ENCODE measurements around the gene S100A14. TPM values are rescaled to one million over a fixed set of nuclear protein-coding genes. Genes with fewer than 3 reads are reported as not detected.

Gene S100A14
- total and polyA plus RNA-seq, 2 experiments from 2014 or later: 0.31 to 2.1 TPM

DNA sequence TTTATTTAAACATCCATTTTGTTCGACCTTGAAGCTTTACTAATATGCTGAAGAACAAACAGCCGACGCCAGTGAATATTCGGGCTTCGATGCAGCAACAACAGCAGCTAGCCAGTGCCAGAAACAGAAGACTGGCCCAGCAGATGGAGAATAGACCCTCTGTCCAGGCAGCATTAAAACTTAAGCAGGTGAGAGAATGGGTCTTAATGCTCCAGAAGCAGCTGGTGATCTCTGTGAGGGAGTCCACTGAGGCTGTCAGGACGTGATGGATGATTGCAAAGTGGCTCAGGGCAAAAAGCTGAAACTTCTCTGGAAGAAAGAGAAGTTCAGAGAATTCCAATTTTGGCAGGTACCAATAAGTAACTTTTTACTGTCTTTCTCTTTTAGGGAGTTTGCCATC, 22.1 kb upstream of the S100A14 start:
- no peaks in the 10 kb centered on the region for H3K9me2 ChIP-seq (ENCODE audit: insufficient read depth)
- H4K20me1 ChIP-seq (ENCODE audit: insufficient read depth): no peaks in the 10 kb centered on the region
- no peak overlapping the region for H3K4me2 ChIP-seq (ENCODE audit: unreplicated experiment)
- H3K27ac ChIP-seq: no peak overlapping the region
- no peak overlapping the region for H2AFZ ChIP-seq
- no peaks in the 10 kb centered on the region for H3K9me3 ChIP-seq (ENCODE audit: low read depth)
- 0 out of 2 replicates have a peak, but pooled peaks cover 8% of the 10 kb centered on the region for H3K4me1 ChIP-seq (ENCODE audit: insufficient read depth)
- peaks cover 73% of the 10 kb centered on the region for H3K36me3 ChIP-seq (ENCODE audit: low read depth)
- in situ Hi-C loops (cut with MboI): no loop called here
- no peak for DNase-seq
- 90 to 93% methylated on average over 6 of the region's 6 CpGs for WGBS, 2 experiments (ENCODE audit: low coverage in 1 of 2, low lambda C conversion rate in 2 of 2, missing lambda C conversion rate in 2 of 2)
- peaks cover 91% of the 10 kb centered on the region for H3K79me2 ChIP-seq (ENCODE audit: insufficient read depth)
- H3K27me3 ChIP-seq (replicated peaks; ENCODE audit: insufficient read depth): no peaks in the 10 kb centered on the region
- H3F3A ChIP-seq (ENCODE audit: insufficient read depth): peaks cover 24% of the 10 kb centered on the region
- H3K4me3 ChIP-seq: no peak overlapping the region
- TF ChIP-seq EZH2 (IDR thresholded peaks at IDR 0.05; ENCODE audit: insufficient read depth, poor library complexity, severe bottlenecking): no peak
- TF ChIP-seq EZH2phosphoT487 (IDR thresholded peaks at IDR 0.05; ENCODE audit: insufficient read depth, low read depth): no peak
- no peak overlapping the region for H3K9ac ChIP-seq

DNA sequence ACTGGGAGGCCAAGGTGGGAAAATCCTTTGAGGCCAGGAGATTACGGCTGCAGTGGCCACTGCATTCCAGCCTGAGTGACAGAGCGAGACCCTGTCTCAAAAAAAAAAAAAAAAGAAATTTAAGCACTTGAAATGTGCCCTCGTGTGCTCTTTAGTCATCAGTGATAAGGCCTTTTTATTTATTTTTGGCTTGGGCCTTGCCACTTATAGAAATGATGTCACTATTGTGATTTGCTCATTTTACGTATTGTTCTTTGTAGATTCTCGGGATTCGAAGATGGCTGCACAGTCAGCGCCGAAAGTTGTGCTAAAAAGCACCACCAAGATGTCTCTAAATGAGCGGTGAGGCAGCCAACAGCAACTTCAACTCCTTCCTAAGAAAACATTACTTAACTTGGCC, 20.2 kb upstream of the S100A14 start:
- H3K4me3 ChIP-seq: 0 out of 2 replicates have a peak overlapping the region, but pooled peaks have one; percentile 100
- H4K20me1 ChIP-seq (ENCODE audit: insufficient read depth): no peaks in the 10 kb centered on the region
- peaks cover 73% of the 10 kb centered on the region for H3K79me2 ChIP-seq (ENCODE audit: insufficient read depth)
- WGBS, 2 experiments (ENCODE audit: low coverage in 1 of 2, low lambda C conversion rate in 2 of 2, missing lambda C conversion rate in 2 of 2): 96 to 98% methylated on average over 9 of the region's 9 CpGs
- 0 out of 2 replicates have a peak, but pooled peaks cover 8% of the 10 kb centered on the region for H3K4me1 ChIP-seq (ENCODE audit: insufficient read depth)
- DNase-seq: no peak
- no peak overlapping the region for H3K27ac ChIP-seq
- peaks cover 22% of the 10 kb centered on the region; the same call in 1 of the 2 replicates for H3F3A ChIP-seq (ENCODE audit: insufficient read depth)
- no peaks in the 10 kb centered on the region for H3K9me3 ChIP-seq (ENCODE audit: low read depth)
- in situ Hi-C loops (cut with MboI): no loop called here
- peaks cover 54% of the 10 kb centered on the region for H3K36me3 ChIP-seq (ENCODE audit: low read depth)
- no peak overlapping the region for H2AFZ ChIP-seq
- TF ChIP-seq EZH2 (IDR thresholded peaks at IDR 0.05; ENCODE audit: insufficient read depth, poor library complexity, severe bottlenecking): no peak
- TF ChIP-seq EZH2phosphoT487 (IDR thresholded peaks at IDR 0.05; ENCODE audit: insufficient read depth, low read depth): no peak
- no peaks in the 10 kb centered on the region for H3K9me2 ChIP-seq (ENCODE audit: insufficient read depth)
- no peaks in the 10 kb centered on the region for H3K27me3 ChIP-seq (replicated peaks; ENCODE audit: insufficient read depth)
- no peak overlapping the region for H3K9ac ChIP-seq
- no peak overlapping the region for H3K4me2 ChIP-seq (ENCODE audit: unreplicated experiment)

DNA sequence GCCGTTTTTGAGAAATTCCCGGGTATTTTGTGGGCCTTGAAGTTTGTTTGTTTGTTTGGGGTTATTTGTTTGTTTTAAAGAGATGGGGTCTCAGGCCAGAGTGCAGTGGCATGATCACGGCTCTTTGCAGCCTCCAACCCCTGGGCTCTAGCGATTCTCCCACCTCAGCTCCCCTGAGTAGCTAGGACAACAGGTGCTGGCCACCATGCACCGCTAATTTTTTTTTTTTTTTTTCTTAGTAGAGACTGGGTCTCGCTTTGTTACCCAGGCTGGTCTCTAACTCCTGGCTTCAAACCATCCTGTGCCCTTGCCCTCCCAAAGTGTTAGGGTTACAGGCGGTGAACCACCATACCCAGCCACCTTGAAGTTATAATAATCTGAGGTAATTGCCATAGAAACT, 19.7 kb upstream of the S100A14 start:
- no peak for DNase-seq
- peak overlapping the region; percentile 100 for H3K4me3 ChIP-seq
- no peaks in the 10 kb centered on the region for H3K9me3 ChIP-seq (ENCODE audit: low read depth)
- in situ Hi-C loops (cut with MboI): no loop called here
- no peak overlapping the region for H3K27ac ChIP-seq
- 0 out of 2 replicates have a peak, but pooled peaks cover 9% of the 10 kb centered on the region for H3K4me1 ChIP-seq (ENCODE audit: insufficient read depth)
- peaks cover 27% of the 10 kb centered on the region; the same call in 1 of the 2 replicates for H3F3A ChIP-seq (ENCODE audit: insufficient read depth)
- TF ChIP-seq EZH2phosphoT487 (IDR thresholded peaks at IDR 0.05; ENCODE audit: insufficient read depth, low read depth) (no peak), EZH2 (IDR thresholded peaks at IDR 0.05; ENCODE audit: insufficient read depth, poor library complexity, severe bottlenecking) (no peak)
- H2AFZ ChIP-seq: no peak overlapping the region
- no peaks in the 10 kb centered on the region for H3K9me2 ChIP-seq (ENCODE audit: insufficient read depth)
- 0 out of 2 replicates have a peak overlapping the region, but pooled peaks have one; percentile 21 for H3K9ac ChIP-seq
- no peaks in the 10 kb centered on the region for H3K27me3 ChIP-seq (replicated peaks; ENCODE audit: insufficient read depth)
- H3K79me2 ChIP-seq (ENCODE audit: insufficient read depth): peaks cover 69% of the 10 kb centered on the region
- no peaks in the 10 kb centered on the region for H4K20me1 ChIP-seq (ENCODE audit: insufficient read depth)
- H3K36me3 ChIP-seq (ENCODE audit: low read depth): peaks cover 49% of the 10 kb centered on the region
- peak overlapping the region; percentile 92 for H3K4me2 ChIP-seq (ENCODE audit: unreplicated experiment)
- 81 to 83% methylated on average over 7 of the region's 7 CpGs for WGBS, 2 experiments (ENCODE audit: low coverage in 1 of 2, low lambda C conversion rate in 2 of 2, missing lambda C conversion rate in 2 of 2)

DNA sequence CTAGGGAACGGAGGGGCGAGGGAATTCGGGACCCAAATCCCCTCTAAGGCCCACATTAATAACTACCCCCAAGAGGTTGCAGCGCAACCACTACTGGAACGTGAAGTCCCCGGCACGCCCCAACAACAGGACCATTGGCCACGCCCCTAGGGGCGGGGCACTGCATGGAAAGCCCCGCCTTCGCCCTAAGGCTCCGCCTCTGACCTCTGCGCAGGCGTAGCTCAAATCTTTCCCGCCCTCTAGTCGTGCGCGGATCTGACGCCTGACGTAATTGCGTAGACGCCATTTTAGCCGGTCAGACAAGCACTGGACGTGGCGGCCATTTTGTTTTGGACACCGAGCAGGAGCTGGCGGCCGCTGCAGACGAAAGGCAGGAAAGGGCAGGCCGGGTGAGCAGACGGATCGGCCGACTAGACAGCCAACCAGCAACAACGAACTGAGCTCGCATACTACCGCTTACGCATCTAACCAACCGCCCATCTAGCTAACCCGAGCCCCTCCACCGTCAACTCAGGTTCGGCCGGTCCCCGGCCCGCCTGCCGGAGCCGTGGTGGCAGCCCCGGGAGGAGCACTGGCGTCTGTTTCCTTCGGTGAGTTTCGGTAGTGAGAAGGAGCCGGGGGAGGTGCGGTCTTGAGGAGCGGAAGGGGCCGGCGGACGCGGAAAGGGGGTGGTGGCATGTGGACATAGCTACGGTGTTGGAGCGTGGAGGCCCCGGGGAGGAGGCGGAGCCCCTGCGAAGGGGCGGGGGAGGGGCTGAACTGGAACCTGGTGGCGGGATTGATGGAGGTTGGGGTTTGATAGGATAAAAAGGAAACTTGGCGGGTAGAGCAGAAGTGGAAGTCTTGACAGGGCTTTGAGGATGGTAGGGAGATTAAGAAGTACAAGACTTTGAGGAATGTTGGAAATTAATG, 17.9 kb upstream of the S100A14 start, which contains the start of gene CHTOP:
CHTOP (plus strand) TSS at position 313 of the 912 bp plus-strand sequence. CDS start 2,523 bp downstream, outside the sequence.
- 0 out of 2 replicates have a peak, but pooled peaks cover 12% of the 10 kb centered on the region for H3K4me1 ChIP-seq (ENCODE audit: insufficient read depth)
- H3K27me3 ChIP-seq (replicated peaks; ENCODE audit: insufficient read depth): no peaks in the 10 kb centered on the region
- no peaks in the 10 kb centered on the region for H3K9me2 ChIP-seq (ENCODE audit: insufficient read depth)
- H2AFZ ChIP-seq: peak within 1 kb of the TSS; percentile 73
- in situ Hi-C loops (cut with MboI): no loop called here
- WGBS, 2 experiments (ENCODE audit: low coverage in 1 of 2, low lambda C conversion rate in 2 of 2, missing lambda C conversion rate in 2 of 2): 3 to 4% methylated on average over 65 of the region's 65 CpGs
- peak within 1 kb of the TSS; percentile 100 for H3K27ac ChIP-seq
- H3K4me2 ChIP-seq (ENCODE audit: unreplicated experiment): peak within 1 kb of the TSS; percentile 92
- H4K20me1 ChIP-seq (ENCODE audit: insufficient read depth): no peaks in the 10 kb centered on the region
- H3K9ac ChIP-seq: peak within 1 kb of the TSS; percentile 100
- no peak for TF ChIP-seq EZH2 (IDR thresholded peaks at IDR 0.05; ENCODE audit: insufficient read depth, poor library complexity, severe bottlenecking)
- TF ChIP-seq EZH2phosphoT487 (IDR thresholded peaks at IDR 0.05; ENCODE audit: insufficient read depth, low read depth): no peak
- H3K4me3 ChIP-seq: peak within 1 kb of the TSS; percentile 100
- DNase-seq: peak; percentile 100
- H3K79me2 ChIP-seq (ENCODE audit: insufficient read depth): peaks cover 50% of the 10 kb centered on the region
- H3K36me3 ChIP-seq (ENCODE audit: low read depth): peaks cover 31% of the 10 kb centered on the region
- H3F3A ChIP-seq (ENCODE audit: insufficient read depth): peaks cover 26% of the 10 kb centered on the region; the same call in 1 of the 2 replicates
- H3K9me3 ChIP-seq (ENCODE audit: low read depth): no peaks in the 10 kb centered on the region

Data from GM23248 (cell line).